Occipital lobe (tissue), 2 donors: ENCODE data around the gene PSIP1. TPM values are rescaled to one million over a fixed set of nuclear protein-coding genes. Genes with fewer than 3 reads are reported as not detected.
"Not testable (repeated sequence)": the region's sequence is repeated elsewhere in the genome, so short reads cannot be mapped to it uniquely, and the experiment has no call there.

Experiments used
- DNase-seq: peaks from one replicate; lab custom pipeline; 2025; lab: John Stamatoyannopoulos, UW
- total RNA-seq: library from RNA; depleted of rRNA; stranded (reverse); fragments of >200 nt; gene quantifications from one replicate; pipeline ENCODE4 v1.2.3, GENCODE V29; 2014

Gene PSIP1
- total RNA-seq, 1 donor from 2014 or later, result 160 TPM

GRCh38 chr9:15505921-15506320 lies 4.8 kb downstream of the PSIP1 start:
- DNase-seq, result no peak

- DNase-seq, result no peak
These were observed 9.0 kb downstream of the PSIP1 start for GRCh38 chr9:15501803-15502202.

- no peak for DNase-seq
These were observed 9.6 kb downstream of the PSIP1 start for GRCh38 chr9:15501179-15501578.

DNA sequence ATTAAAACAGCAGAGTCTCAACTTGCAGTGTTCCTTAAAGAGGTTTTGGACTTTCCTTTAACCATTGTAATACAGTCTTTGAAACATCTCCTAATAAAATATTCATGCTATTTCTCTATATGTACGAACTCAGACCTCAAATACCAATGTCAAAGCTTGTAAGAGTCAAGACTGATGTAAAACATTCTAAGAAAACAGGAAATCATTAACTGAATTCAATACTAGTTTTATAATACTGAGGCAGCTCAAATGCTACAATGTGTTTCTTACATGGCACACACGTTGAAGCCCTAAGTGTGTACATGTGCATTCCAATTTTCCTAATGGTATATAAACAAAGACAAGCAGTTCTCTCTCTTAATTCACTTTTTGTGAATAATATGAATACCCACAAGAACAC lies 11.6 kb downstream of the PSIP1 start:
- DNase-seq, result no peak

DNA sequence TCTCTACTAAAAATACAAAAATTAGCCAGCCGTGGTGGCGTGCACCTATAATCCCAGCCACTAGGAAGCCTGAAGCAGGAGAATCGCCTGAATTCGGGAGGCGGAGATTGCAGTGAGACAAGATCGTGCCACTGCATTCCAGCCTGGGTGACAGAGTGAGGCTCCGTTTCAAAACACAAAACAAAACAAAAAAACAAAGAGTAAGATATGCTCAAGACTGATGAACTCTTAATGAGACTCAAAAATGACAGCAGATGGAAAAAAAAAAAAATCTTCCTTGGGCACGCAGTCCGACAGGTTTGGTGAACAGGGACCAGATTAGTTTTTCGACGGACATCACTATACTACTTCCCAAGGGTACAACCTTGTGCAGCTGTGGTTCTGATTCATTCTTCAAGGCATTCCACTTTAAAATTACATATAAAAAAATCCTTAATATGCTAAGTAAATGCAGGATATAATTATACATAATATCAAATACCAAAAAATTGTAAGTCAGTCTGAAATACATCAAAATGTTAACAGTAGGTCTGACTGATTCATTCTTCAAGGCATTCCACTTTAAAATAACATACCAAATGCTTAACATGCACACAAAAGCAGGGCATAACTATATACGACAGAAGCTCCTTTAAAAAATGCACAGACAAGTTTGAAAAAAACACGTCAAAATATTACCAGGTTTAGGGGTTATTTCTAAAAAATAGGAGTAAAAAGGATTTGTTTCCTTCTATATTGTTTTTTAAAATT lies 12.3 kb downstream of the PSIP1 start:
- no peak for DNase-seq

DNA sequence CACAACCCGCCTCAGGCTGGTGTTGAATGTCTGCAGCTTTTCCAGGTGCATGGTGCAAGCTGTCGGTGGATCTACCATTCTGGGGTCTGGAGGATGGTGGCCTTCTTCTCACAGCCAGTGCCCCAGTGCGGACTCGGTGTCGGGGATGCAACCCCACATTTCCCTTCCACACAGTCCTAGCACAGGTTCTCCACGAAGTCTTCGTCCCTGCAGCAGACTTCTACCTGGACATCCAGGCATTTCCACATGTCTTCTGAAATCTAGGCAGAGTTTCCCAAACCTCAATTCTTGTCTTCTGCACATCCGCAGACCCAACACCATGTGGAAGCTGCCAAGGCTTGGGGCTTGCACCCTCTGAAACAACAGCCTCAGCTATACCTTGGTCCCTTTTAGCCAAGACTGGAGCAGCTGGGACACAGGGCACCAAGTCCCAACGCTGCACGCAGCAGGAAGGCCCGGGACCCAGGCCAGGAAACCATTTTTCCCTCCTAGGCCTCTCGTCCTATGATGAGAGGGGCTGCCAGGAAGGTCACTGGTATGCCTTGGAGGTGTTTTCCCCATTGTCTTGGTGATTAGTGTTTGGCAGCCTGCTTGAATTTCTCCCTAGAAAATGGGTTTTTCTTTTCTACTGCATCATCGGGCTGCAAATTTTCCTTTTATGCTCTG lies 18.2 kb downstream of the PSIP1 start:
- no peak for DNase-seq

- no peak for DNase-seq
These were observed 18.8 kb downstream of the PSIP1 start for GRCh38 chr9:15491950-15492349.

- no peak for DNase-seq
These were observed 24.7 kb downstream of the PSIP1 start for GRCh38 chr9:15485836-15486666.

GRCh38 chr9:15484802-15485201 lies 26.0 kb downstream of the PSIP1 start:
- no peak for DNase-seq

GRCh38 chr9:15482146-15482545 lies 28.6 kb downstream of the PSIP1 start:
- no peak for DNase-seq

DNA sequence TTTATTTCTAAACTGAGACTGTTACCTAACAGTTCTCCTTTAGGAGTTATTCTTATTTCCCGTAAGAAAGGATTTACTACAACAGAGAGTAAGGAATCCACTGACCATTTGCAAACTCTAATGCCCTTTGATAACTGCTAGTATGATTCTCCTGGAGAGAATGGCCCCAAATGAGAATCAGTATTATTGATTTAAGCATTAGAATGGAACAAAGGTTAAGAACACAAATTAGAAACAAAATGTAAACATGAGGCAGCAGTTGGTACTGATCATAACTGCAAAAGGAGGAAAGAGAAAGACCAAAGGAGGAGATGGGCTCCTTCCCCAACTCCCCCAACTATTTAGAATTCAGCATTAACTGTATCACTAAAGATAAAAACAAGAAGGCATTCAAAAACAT lies 30.7 kb downstream of the PSIP1 start:
- no peak for DNase-seq

GRCh38 chr9:15475923-15476536 lies 34.7 kb downstream of the PSIP1 start:
- DNase-seq, result no peak

GRCh38 chr9:15469862-15470261 lies 40.9 kb downstream of the PSIP1 start:
- no peak for DNase-seq

DNA sequence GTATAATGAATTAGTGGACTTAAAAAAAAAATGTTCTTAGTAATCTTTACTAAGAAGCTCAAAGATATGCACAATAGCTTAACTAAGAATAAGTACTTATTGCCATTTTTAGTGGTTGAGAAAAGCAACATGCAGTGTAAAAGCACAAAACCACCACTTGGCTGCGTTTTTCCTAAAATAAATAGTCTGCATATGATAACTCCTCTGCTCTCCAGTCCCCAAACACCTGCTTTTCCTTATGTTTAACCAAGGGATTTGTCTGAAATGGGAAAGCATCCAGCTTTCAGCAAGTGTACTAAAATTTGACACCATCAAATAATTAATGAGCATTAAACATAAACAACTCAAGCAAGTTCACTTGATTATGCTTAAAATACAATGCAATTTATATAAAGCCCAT lies 41.4 kb downstream of the PSIP1 start:
- no peak for DNase-seq

- DNase-seq, result no peak
These were observed 42.6 kb downstream of the PSIP1 start for GRCh38 chr9:15468145-15468544.

- no peak for DNase-seq
These were observed 49.2 kb downstream of the PSIP1 start for GRCh38 chr9:15461601-15462000.

DNA sequence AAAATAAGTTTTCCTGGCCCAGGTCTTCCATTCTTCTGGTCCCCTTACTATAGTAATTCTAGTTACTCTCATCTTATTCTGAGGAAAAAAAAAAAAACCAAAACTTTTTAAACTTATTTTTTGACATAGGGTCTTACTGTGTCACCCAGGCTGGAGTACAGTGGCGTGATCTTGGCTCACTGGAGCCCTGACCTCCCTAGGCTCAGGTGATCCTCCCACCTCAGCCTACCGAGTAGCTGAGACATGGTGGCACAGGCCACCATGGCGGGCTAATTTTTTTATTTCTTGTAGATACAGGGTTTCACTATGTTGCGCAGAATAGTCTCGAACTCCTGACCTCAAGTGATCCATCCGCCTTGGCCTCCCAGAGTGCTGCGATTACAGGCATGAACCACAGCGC lies 49.7 kb downstream of the PSIP1 start:
- DNase-seq, result no peak

- no peak for DNase-seq
These were observed 56.8 kb downstream of the PSIP1 start for GRCh38 chr9:15453956-15454355.

- no peak for DNase-seq
These were observed 66.6 kb downstream of the PSIP1 start for GRCh38 chr9:15444141-15444540.

GRCh38 chr9:15442264-15442663 lies 68.5 kb downstream of the PSIP1 start:
- not testable (repeated sequence) for DNase-seq

GRCh38 chr9:15441841-15442240 lies 68.9 kb downstream of the PSIP1 start:
- not testable (repeated sequence) for DNase-seq

DNA sequence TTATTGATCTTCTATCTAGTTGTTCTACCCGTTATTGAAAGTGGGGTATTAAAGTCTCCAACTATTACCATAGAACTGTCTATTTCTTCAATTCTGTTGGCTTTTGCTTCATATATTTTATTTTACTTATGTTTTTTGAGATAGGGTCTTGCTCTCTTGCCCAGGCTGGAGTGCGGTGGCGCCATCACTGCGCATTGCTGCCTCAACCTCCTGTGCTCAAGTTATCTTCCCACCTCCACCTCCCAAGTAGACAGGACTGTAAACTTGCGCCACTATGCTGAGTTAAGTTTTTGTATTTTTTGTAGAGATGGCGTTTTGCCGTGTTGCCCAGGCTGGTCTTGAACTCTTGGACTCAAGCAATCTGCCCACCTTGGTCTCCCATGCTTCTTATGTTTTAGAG lies 71.9 kb downstream of the PSIP1 start:
- DNase-seq, result no peak
